GM12891 (cell line): Measurements from ENCODE around the gene PSMD8.
"Not testable (repeated sequence)": the region's sequence is repeated elsewhere in the genome, so short reads cannot be mapped to it uniquely, and the experiment has no call there.

Experiments
- DNase-seq: peaks from one replicate; pipeline ENCODE4 v3.0.0; 2011; ENCODE audit warnings: low spot score; ENCODE audit not compliant: insufficient read length
- FAIRE-seq: peaks from 2 replicates; lab custom pipeline; 2011; peaks lifted over from hg19 to GRCh38; lab: Jason Lieb, UNC
- PAX5 ChIP-seq: IDR thresholded peaks from 2 replicates; pipeline ENCODE4 v1.6.1; 2011; ENCODE audit warnings: low read length, moderate library complexity, mild to moderate bottlenecking; ENCODE audit not compliant: insufficient read depth, severe bottlenecking
- POLR2A ChIP-seq: IDR thresholded peaks from 2 replicates; pipeline ENCODE4 v1.6.1; 2011; ENCODE audit warnings: low read depth, low read length, control low read depth
- POLR2AphosphoS5 ChIP-seq: IDR thresholded peaks from 2 replicates; pipeline ENCODE4 v1.6.1; 2011; ENCODE audit warnings: low read depth, low read length, control low read depth
- POU2F2 ChIP-seq: IDR thresholded peaks from 2 replicates; pipeline ENCODE4 v1.6.1; 2011; ENCODE audit warnings: low read depth, mild to moderate bottlenecking, control low read depth, low read length, moderate library complexity
- SPI1 ChIP-seq: IDR thresholded peaks from 2 replicates; pipeline ENCODE4 v1.6.1; 2011; ENCODE audit warnings: low read depth, low read length, control low read depth
- TAF1 ChIP-seq: IDR thresholded peaks from 2 replicates; pipeline ENCODE4 v1.6.1; 2011; ENCODE audit warnings: low read depth, low read length, control low read depth

The PSMD8 gene

DNA sequence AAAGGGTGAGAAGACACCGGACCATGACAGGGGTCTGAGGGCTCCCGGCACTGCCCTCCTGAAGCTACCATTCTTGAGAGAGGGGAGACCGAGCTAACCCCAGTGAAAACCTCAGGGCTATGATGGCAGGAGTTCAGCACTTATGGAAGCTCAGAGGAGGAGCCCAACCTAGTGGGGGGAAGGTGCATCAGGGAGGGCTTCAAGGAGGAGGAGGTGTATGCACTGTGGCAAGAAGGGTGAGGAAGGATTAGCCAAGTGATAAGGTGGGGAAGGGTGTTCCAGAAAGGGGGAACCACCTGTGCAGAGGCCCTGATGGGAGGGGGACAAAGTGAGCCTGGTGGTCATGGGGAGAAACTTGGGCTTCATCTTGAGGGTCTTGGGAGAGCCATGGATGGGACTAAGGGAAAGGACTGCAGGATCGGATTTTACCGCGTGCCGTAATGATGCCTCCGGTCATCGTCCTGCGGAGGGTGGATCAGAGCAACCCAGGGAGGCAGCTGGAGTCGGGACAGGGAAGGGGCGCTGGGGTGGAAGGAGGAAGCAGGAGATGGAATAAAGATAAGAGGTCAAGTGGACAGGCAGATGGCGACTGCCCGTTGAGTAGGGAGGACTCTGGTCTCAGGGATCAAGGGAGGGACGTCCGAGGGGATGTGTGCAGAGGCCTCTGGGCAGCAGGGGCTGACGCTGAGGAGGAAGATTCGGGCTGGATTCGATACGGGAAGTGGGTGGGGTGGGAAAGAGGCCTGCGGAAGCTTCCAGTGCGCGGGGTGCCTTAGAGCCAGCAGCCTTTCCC lies 13.3 kb upstream of the PSMD8 start:
- FAIRE-seq (no peak), DNase-seq (no peak)
- no peak for TF ChIP-seq POU2F2

DNA sequence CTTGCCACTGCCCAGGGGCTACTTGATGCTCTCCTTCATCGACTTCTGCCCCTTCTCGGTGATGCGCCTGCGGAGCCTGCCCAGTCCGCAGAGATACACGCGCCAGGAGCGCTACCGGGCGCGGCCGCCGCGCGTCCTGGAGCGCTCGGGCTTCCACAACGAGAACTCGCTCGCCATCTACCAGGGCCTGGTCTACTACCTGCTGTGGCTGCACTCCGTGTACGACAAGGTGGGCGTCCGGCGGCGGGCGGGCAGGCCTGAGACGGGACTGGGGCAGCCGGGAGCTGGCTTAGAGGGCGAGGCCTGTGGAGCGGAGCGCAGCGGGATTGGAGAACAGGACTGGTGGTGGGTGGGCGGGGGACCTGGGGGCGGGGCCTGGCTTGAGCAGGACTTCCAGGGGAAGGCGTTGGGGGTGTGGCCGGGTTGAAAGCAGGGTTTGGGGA lies 12.7 kb upstream of the PSMD8 start:
- DNase-seq: peak; percentile 75
- no peak for TF ChIP-seq TAF1
- TF ChIP-seq POLR2AphosphoS5: no peak
- TF ChIP-seq POU2F2: no peak
- no peak for TF ChIP-seq SPI1
- no peak for TF ChIP-seq POLR2A
- no peak for TF ChIP-seq PAX5
- FAIRE-seq: peak; percentile 75

DNA sequence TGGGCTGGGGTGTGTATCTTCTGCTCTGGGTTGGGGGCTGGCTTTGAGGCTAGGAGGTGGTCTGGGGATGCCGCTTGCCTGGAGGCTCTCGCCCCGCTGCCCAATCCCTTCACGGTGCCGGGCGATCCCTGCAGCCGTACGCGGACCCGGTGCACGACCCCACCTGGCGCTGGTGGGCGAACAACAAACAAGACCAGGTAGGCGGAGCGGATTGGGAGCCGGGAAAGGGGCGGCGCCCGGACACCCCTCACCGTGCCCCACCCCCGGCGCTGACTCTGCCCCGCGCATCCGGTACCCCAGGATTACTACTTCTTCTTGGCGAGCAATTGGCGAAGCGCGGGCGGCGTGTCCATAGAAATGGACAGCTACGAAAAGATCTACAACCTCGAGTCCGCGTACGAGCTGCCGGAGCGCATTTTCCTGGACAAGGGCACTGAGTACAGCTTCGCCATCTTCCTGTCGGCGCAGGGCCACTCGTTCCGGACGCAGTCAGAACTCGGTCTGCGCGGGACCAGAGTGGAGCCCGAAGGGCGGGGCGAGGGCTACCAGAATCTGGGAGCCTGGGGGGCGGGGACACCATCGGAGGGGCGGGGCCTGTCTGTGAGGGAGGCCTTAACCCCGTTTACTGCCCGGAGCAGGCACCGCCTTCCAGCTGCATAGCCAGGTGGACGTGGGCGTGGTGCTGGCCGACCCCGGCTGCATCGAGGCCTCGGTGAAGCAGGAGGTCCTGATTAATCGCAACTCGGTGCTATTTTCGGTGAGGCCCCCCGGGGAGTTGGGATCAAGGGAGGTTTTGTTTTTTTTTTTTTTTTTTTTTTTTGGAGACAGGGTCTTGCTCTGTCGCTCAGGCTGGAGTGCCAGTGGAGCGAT lies 12.1 kb upstream of the PSMD8 start:
- FAIRE-seq: peak; percentile 16
- TF ChIP-seq TAF1: no peak
- TF ChIP-seq POLR2A: no peak
- no peak for TF ChIP-seq POU2F2
- no peak for TF ChIP-seq PAX5
- no peak for TF ChIP-seq SPI1
- TF ChIP-seq POLR2AphosphoS5: no peak
- DNase-seq: peak; percentile 72

DNA sequence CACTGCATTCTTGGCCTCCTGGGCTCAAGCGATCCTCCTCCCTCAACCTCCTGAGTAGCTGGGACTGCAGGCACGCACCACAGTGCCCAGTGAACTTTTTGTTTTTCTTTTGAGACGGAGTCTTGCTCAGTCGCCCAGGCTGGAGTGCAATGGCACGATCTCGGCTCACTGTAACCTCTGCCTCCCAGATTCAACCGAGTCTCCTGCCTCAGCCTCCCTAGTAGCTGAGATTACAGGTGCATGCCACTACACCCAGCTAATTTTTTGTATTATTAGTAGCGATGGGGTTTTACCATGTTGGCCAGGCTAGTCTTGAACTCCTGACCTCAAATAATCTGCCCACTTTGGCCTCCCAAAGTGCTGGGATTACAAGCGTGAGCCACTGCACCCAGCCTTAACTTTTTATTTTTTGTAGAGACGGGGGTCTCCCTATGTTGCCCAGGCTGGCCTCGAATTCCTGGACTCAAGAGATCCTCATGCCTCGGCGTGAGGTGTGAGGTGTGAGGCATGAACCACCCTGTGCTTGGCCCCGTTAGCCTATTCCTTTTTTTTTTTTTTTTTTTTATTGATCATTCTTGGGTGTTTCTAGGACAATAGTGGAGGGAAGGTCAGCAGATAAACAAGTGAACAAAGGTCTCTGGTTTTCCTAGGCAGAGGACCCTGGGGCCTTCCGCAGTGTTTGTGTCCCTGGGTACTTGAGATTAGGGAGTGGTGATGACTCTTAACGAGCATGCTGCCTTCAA lies 11.3 kb upstream of the PSMD8 start:
- FAIRE-seq, DNase-seq: not testable (repeated sequence)

DNA sequence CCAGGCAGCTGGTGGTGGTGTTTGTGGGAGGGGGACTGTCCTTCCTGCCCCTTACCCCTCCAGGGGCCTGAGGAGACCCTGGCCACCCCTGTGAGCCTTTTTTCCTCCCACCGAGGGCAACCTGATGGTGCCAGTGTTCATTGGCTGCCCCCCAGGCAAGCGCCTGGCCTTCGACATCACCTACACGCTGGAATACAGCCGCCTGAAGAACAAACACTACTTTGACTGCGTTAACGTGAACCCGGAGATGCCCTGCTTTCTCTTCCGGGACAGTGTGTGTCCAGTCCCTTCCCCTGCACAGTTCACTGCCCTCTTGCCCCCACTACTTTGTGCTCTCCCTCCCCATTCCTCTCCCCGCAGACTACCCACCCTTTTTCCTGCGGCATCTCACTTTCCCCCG lies 7.3 kb upstream of the PSMD8 start:
- DNase-seq (no peak), FAIRE-seq (no peak)
- TF ChIP-seq POU2F2 (no peak), POLR2A (no peak), PAX5 (no peak), SPI1 (no peak), TAF1 (no peak), POLR2AphosphoS5 (no peak)

DNA sequence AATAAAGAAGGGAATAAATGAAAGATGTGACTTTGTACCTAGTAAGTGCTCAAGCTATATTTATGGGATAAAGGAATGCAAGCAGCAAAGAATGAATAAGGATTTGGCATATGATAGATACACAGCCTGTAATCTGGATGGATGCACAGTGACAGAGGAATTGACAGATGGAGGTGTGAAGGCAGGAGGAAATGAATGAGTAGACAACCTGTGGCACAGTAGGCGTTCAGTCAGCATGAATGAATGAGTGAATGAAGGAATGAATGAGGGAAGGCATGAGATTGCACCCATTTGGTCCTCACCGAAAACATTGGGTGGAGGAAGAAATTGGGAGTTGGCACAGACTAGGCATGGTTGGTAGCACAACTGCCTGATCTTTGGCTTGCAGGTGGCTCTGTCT lies 4.8 kb upstream of the PSMD8 start:
- FAIRE-seq (no peak), DNase-seq (no peak)
- TF ChIP-seq TAF1 (no peak), SPI1 (no peak), PAX5 (no peak), POU2F2 (no peak), POLR2AphosphoS5 (no peak), POLR2A (no peak)

DNA sequence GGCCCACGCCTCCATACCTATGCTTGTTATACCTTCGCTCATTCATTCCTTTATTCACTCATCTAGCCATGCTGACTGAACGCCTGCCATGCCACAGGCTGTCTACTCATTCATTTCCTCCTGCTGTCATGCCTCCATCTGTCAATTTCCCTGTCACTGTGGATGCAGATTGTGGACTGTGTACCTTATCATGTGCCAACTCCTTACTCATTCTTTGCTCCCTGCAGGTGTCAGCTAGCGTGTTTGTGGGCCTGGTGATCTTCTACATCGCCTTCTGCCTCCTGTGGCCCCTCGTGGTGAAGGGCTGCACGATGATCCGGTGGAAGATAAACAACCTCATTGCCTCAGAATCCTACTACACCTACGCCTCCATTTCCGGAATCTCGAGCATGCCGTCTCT lies 4.1 kb upstream of the PSMD8 start:
- FAIRE-seq (peak; percentile 31), DNase-seq (no peak)
- TF ChIP-seq PAX5 (no peak), POLR2AphosphoS5 (no peak), POLR2A (no peak), POU2F2 (no peak), SPI1 (no peak), TAF1 (no peak)

DNA sequence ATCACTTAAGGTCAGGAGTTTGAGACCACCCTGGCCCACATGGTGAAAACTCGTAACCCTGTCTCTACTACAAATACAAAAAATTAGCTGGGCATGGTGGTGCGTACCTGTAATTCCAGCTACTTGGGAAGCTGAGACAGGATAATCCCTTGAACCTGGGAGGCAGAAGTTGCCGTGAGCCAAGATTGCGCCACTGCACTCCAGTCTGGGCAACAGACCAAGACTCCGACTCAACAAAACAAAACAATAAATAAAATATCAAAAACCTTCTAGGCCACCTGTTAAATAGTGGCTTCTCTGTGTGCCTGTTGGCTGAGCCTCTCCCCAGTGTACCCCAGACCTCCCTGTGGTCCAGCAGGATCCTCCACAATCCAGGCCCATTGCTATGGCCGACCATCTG lies 3.3 kb upstream of the PSMD8 start:
- no peak for DNase-seq
- no peak for FAIRE-seq

DNA sequence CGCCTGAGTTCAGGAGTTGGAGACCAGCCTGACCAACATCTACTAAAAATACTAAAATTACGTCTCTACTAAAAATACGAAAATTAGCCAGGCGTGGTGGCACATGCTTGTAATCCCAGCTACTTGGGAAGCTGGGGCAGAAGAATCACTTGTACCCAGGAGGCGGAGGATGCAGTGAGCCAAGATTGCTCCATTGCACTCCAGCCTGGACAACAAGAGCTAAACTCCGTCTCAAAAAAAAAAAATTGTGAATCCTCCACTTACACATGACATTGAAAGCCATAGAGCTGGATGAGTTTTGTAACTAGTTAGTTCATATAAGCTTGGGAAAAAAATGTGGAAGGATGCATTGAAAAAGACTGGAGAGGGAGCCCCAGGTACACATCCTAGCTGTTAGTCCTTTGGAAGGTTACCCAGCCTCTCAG lies 452 bp upstream of the PSMD8 start:
- TF ChIP-seq POLR2A: no peak
- no peak for TF ChIP-seq TAF1
- TF ChIP-seq POLR2AphosphoS5: no peak
- FAIRE-seq: no peak
- DNase-seq: no peak

More for the DNA sequence above, 3.3 kb upstream of the PSMD8 start:
- TF ChIP-seq PAX5 (no peak), TAF1 (no peak), POU2F2 (no peak), POLR2AphosphoS5 (no peak), POLR2A (no peak), SPI1 (no peak)

DNA sequence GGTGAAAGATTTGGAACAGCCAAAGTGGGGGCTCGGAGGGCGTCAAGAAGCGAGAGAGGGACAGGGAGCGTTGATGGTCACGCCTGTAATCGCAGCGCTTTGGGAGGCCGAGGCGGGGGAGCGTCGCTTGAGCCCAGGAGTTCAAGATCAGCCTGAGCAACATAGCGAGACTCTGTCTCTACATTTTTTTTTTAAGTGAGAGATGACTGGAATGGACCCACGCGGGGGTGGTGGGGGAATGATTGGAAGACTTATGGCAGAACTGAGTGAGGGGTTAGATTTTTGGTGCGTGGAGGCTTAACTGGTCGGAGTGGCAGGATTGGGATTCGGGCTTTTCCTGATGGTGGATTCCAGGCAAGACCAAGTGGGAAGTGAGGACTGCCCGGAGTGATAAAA lies 725 bp downstream of the PSMD8 start:
- DNase-seq: no peak
- no peak for FAIRE-seq
- TF ChIP-seq POU2F2 (no peak), SPI1 (no peak), POLR2A (no peak), POLR2AphosphoS5 (no peak), PAX5 (no peak), TAF1 (no peak)
